HepG2 (cell line): ENCODE measurements around the gene KRT12. TPM values are rescaled to one million over a fixed set of nuclear protein-coding genes. Genes with fewer than 3 reads are reported as not detected.

ENCODE experiments used
- ELF3 ChIP-seq: IDR thresholded peaks from 2 replicates; pipeline ENCODE4 v1.6.1; 2016; ENCODE audit warnings: missing genetic modification reagents, missing compliant biosample characterization
- GABPA ChIP-seq, 2 experiments: IDR thresholded peaks; 2 replicates each; pipeline ENCODE4 v1.6.1; 2011 to 2016; ENCODE audit warnings: low read depth in 2 of 2, low read length in 1 of 2, missing biosample characterization in 1 of 2, missing genetic modification characterization in 1 of 2
- GRHL1 ChIP-seq: sonication (generic); formaldehyde crosslinking; conservative IDR thresholded peaks from 2 replicates; pipeline ENCODE4 v1.8.0; 2022; ENCODE audit warnings: missing genetic modification reagents
- GTF3A ChIP-seq: sonication (generic); formaldehyde crosslinking; conservative IDR thresholded peaks from 2 replicates; pipeline ENCODE4 v1.4.0; 2020; ENCODE audit warnings: mild to moderate bottlenecking, missing genetic modification reagents
- JARID2 ChIP-seq: sonication (generic); formaldehyde crosslinking; IDR thresholded peaks from 2 replicates; pipeline ENCODE4 v1.8.1; 2023; ENCODE audit warnings: missing genetic modification reagents, inconsistent platforms; ENCODE audit not compliant: insufficient replicate concordance
- KLF15 ChIP-seq: sonication (generic); formaldehyde crosslinking; IDR thresholded peaks from 2 replicates; pipeline ENCODE4 v1.8.1; 2023; ENCODE audit warnings: borderline replicate concordance, mild to moderate bottlenecking, inconsistent platforms, missing genetic modification reagents, mixed read lengths
- NCOA2 ChIP-seq: sonication (generic); formaldehyde crosslinking; IDR thresholded peaks from 2 replicates; pipeline ENCODE4 v1.8.0; 2022; ENCODE audit warnings: inconsistent platforms
- NR1H2 ChIP-seq: sonication (generic); formaldehyde crosslinking; IDR thresholded peaks from 2 replicates; pipeline ENCODE4 v1.8.1; 2022; ENCODE audit warnings: low read depth, missing genetic modification reagents, borderline replicate concordance
- POLR2A ChIP-seq, 2 experiments: IDR thresholded peaks; 2 replicates each; pipeline ENCODE4 v1.6.1; 2011; ENCODE audit warnings: low read depth in 2 of 2, low read length in 2 of 2, mild to moderate bottlenecking in 1 of 2, moderate library complexity in 1 of 2; ENCODE audit not compliant: insufficient read depth in 1 of 2
- POLR2AphosphoS2 ChIP-seq: IDR thresholded peaks from 2 replicates; pipeline ENCODE4 v1.6.1; 2011; ENCODE audit warnings: low read depth, low read length, improper control_type of control experiment
- POLR2G ChIP-seq: fragments of 200-400 bp; formaldehyde crosslinking; IDR thresholded peaks from 2 replicates; pipeline ENCODE4 v1.6.1; 2018; ENCODE audit warnings: mild to moderate bottlenecking, low read depth, low read length, moderate library complexity
- TARDBP ChIP-seq: sonication (generic); formaldehyde crosslinking; IDR thresholded peaks from 2 replicates; pipeline ENCODE4 v1.8.0; 2022; ENCODE audit warnings: mild to moderate bottlenecking, missing genetic modification reagents
- TEAD2 ChIP-seq: sonication (generic); formaldehyde crosslinking; IDR thresholded peaks from 2 replicates; pipeline ENCODE4 v1.9.0; 2021; ENCODE audit warnings: missing genetic modification reagents
- TOE1 ChIP-seq: sonication (generic); formaldehyde crosslinking; IDR thresholded peaks from 2 replicates; pipeline ENCODE4 v1.4.0; 2020; ENCODE audit warnings: mild to moderate bottlenecking, missing genetic modification reagents
- ZBTB42 ChIP-seq: sonication (generic); formaldehyde crosslinking; IDR thresholded peaks from 2 replicates; pipeline ENCODE4 v1.5.0; 2020; ENCODE audit warnings: mild to moderate bottlenecking, missing genetic modification reagents
- ZNF83 ChIP-seq: sonication (generic); formaldehyde crosslinking; IDR thresholded peaks from 2 replicates; pipeline ENCODE4 v1.4.0; 2020; ENCODE audit warnings: missing genetic modification reagents, mild to moderate bottlenecking, borderline replicate concordance
- ZUFSP ChIP-seq: sonication (generic); formaldehyde crosslinking; IDR thresholded peaks from 2 replicates; pipeline ENCODE4 v1.9.0; 2021; ENCODE audit warnings: missing genetic modification reagents, mild to moderate bottlenecking, borderline replicate concordance
- polyA plus RNA-seq, 8 experiments: library from polyadenylated mRNA; depleted of rRNA in 3 of 8; stranded (reverse) in 7 of 8; unstranded in 1 of 8; fragments of >200 nt; fragmentation: Illumina TruSeq in 4 of 8; extraction: Trizol in 4 of 8; gene quantifications; 2 replicates each; pipeline versions ENCODE4 v1.2.1 to v1.2.3, GENCODE V29; 2011 to 2016; ENCODE audit warnings: low read depth in 4 of 8, missing spikeins in 1 of 8, mixed read lengths in 1 of 8; ENCODE audit not compliant: insufficient read depth in 1 of 8
- total RNA-seq, 5 experiments: library from RNA; depleted of rRNA; stranded (reverse); fragments of >200 nt; fragmentation: Illumina TruSeq; extraction: Trizol; gene quantifications; 2 replicates each; pipeline ENCODE4 v1.2.3, GENCODE V29; 2016; ENCODE audit warnings: low read depth in 1 of 5
- TF ChIP-seq, protein P1 (sequence below): sonication (generic); formaldehyde crosslinking; IDR thresholded peaks from 2 replicates; pipeline ENCODE4 v1.4.0; 2020; ENCODE audit warnings: missing genetic modification reagents
- TF ChIP-seq, protein P2 (sequence below): sonication (generic); formaldehyde crosslinking; IDR thresholded peaks from 2 replicates; pipeline ENCODE4 v1.4.0; 2020; ENCODE audit warnings: missing genetic modification reagents, borderline replicate concordance
- TF ChIP-seq, protein P3 (sequence below): sonication (generic); formaldehyde crosslinking; IDR thresholded peaks from 2 replicates; pipeline ENCODE4 v1.5.0; 2020; ENCODE audit warnings: mild to moderate bottlenecking, missing genetic modification reagents, borderline replicate concordance
- TF ChIP-seq, protein P4 (sequence below): IDR thresholded peaks from 2 replicates; pipeline ENCODE4 v1.6.1; 2018; ENCODE audit warnings: missing genetic modification reagents

KRT12 gene
- total and polyA plus RNA-seq, 2 of the 13 experiments (the other 11 are each of a cell fraction or from before 2014, with no cell fraction given) = 0.07 to 0.09 TPM

DNA sequence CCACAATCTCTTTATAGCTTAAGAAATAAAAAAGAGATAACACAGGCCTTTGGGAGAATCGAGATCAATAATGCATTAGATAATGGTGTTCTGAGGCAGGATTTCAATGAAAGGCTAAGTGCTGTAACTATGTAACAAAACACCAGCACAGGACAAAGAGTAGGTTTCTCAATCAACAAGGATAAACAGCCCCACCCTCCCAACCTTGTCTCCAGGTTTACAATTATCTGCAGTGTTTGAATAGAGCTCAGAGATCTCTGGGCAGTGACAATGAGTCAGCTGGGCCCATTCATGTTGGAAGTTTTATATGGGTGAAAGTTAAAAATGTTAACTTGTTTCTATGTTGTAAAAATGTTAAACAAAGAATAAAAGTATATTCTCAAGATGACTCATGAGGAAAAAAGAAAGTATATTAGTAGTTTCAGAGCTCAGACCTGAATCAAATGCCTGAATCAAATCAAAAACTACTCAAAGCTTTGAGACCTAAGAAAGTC lies 35.0 kb upstream of the KRT12 start (continued):
- TF ChIP-seq TARDBP (CRISPR knock-in tag) (peak; percentile 25; the same call in 1 of the 2 replicates), GTF3A (no peak), ZUFSP (CRISPR knock-in tag) (no peak), TEAD2 (CRISPR knock-in tag) (no peak), NR1H2 (CRISPR knock-in tag) (no peak), POLR2A (IDR thresholded peaks at IDR 0.05; ENCODE audit: insufficient read depth in 1 of 2, low read depth in 2 of 2, low read length in 2 of 2) (no peak), GRHL1 (no peak), POLR2G (no peak), ELF3 (CRISPR knock-in tag) (peak; percentile 95), POLR2AphosphoS2 (no peak), JARID2 (CRISPR knock-in tag) (no peak), KLF15 (CRISPR knock-in tag) (no peak), ZBTB42 (CRISPR knock-in tag) (no peak), TOE1 (CRISPR knock-in tag) (no peak), NCOA2 (CRISPR knock-in tag) (peak; percentile 95), ZNF83 (no peak), GABPA (IDR thresholded peaks at IDR 0.05; ENCODE audit: low read depth, low read length) (no peak), GABPA (CRISPR knock-in tag; IDR thresholded peaks at IDR 0.05; ENCODE audit: low read depth) (peak; percentile 56; the same call in 1 of the 2 replicates)
- TF ChIP-seq, protein P1, sequence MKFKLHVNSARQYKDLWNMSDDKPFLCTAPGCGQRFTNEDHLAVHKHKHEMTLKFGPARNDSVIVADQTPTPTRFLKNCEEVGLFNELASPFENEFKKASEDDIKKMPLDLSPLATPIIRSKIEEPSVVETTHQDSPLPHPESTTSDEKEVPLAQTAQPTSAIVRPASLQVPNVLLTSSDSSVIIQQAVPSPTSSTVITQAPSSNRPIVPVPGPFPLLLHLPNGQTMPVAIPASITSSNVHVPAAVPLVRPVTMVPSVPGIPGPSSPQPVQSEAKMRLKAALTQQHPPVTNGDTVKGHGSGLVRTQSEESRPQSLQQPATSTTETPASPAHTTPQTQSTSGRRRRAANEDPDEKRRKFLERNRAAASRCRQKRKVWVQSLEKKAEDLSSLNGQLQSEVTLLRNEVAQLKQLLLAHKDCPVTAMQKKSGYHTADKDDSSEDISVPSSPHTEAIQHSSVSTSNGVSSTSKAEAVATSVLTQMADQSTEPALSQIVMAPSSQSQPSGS (CRISPR knock-in tag) = peak; percentile 81
- TF ChIP-seq, protein P2, sequence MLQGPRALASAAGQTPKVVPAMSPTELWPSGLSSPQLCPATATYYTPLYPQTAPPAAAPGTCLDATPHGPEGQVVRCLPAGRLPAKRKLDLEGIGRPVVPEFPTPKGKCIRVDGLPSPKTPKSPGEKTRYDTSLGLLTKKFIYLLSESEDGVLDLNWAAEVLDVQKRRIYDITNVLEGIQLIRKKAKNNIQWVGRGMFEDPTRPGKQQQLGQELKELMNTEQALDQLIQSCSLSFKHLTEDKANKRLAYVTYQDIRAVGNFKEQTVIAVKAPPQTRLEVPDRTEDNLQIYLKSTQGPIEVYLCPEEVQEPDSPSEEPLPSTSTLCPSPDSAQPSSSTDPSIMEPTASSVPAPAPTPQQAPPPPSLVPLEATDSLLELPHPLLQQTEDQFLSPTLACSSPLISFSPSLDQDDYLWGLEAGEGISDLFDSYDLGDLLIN = no peak
- TF ChIP-seq, protein P3, sequence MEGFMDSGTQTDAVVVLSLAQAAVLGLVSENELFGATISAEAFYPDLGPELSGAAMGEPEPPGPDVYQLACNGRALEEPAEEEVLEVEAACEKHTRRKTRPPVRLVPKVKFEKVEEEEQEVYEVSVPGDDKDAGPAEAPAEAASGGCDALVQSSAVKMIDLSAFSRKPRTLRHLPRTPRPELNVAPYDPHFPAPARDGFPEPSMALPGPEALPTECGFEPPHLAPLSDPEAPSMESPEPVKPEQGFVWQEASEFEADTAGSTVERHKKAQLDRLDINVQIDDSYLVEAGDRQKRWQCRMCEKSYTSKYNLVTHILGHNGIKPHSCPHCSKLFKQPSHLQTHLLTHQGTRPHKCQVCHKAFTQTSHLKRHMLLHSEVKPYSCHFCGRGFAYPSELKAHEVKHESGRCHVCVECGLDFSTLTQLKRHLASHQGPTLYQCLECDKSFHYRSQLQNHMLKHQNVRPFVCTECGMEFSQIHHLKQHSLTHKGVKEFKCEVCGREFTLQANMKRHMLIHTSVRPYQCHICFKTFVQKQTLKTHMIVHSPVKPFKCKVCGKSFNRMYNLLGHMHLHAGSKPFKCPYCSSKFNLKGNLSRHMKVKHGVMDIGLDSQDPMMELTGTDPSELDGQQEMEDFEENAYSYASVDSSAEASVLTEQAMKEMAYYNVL = peak; percentile 81
- TF ChIP-seq, protein P4, sequence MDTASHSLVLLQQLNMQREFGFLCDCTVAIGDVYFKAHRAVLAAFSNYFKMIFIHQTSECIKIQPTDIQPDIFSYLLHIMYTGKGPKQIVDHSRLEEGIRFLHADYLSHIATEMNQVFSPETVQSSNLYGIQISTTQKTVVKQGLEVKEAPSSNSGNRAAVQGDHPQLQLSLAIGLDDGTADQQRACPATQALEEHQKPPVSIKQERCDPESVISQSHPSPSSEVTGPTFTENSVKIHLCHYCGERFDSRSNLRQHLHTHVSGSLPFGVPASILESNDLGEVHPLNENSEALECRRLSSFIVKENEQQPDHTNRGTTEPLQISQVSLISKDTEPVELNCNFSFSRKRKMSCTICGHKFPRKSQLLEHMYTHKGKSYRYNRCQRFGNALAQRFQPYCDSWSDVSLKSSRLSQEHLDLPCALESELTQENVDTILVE (CRISPR knock-in tag) = peak; percentile 81; the same call in 1 of the 2 replicates
